Measurements from ENCODE around the gene RTEL1. TPM values are rescaled to one million over a fixed set of nuclear protein-coding genes. Genes with fewer than 3 reads are reported as not detected.
A peak's percentile ranks its signal among the peaks of the same experiment; 100 is the strongest.
"Not testable (repeated sequence)": the region's sequence is repeated elsewhere in the genome, so short reads cannot be mapped to it uniquely, and the experiment has no call there.

The RTEL1 gene
- total and polyA plus RNA-seq, 9 of the 15 experiments (the other 6 are each of a cell fraction or from before 2014, with no cell fraction given) = 0.36 to 61.0 (median 17.9) TPM

DNA sequence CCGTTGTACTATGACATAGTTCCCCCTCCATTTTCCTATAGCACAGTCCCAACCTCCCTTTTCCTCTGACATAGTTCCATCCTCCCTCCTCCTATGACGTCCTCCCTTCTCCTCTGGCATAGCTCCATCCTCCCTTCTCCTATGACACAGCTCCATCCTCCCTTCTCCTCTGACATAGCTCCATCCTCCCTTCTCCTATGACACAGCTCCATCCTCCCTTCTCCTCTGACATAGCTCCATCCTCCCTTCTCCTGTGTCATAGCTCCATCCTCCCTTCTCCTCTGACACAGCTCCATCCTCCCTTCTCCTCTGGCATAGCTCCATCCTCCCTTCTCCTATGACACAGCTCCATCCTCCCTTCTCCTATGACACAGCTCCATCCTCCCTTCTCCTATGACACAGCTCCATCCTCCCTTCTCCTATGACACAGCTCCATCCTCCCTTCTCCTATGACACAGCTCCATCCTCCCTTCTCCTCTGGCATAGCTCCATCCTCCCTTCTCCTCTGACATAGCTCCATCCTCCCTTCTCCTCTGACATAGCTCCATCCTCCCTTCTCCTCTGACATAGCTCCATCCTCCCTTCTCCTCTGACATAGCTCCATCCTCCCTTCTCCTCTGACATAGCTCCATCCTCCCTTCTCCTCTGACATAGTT is 65.0 kb downstream of the RTEL1 start:
- BruUV-seq (replicated peaks); DNase-seq (ENCODE audit: extremely low read depth in 1 of 4, low spot score in 3 of 4); H3K9me1 ChIP-seq (ENCODE audit: control insufficient read depth, insufficient read depth, low read length); FAIRE-seq; H3K4me1 ChIP-seq (replicated peaks in 1 of 2; ENCODE audit: control insufficient read depth in 2 of 2, insufficient read depth in 2 of 2, low read length in 2 of 2); H3K9ac ChIP-seq (ENCODE audit: insufficient read depth in 1 of 2, low read depth in 2 of 2, low read length in 2 of 2); H3K27me3 ChIP-seq (ENCODE audit: control insufficient read depth in 2 of 2, insufficient read depth in 2 of 2, low read length in 2 of 2); intact Hi-C loops (cut with micrococcal nuclease); H4K20me1 ChIP-seq (replicated peaks; ENCODE audit: control insufficient read depth, insufficient read depth, low read length); H2AFZ ChIP-seq (ENCODE audit: low read depth, low read length); H3K4me3 ChIP-seq; H3K27ac ChIP-seq (ENCODE audit: extremely low read depth, low read depth, low read length); ATAC-seq; in situ Hi-C loops (cut with MboI); CTCF ChIA-PET (ENCODE audit: low intra/inter-chr PET ratio); H3K4me2 ChIP-seq (ENCODE audit: insufficient read depth, low read length): not testable (repeated sequence)
- WGBS (ENCODE audit: insufficient coverage, low coverage, missing lambda C conversion rate) = 89% methylated on average over 2 of the region's 2 CpGs
- H3K9me3 ChIP-seq (replicated peaks; ENCODE audit: control insufficient read depth, insufficient read depth, low read depth, low read length) = peaks cover 10% of the 10 kb centered on the region; the same call in 1 of the 2 replicates
- POLR2A ChIA-PET = interaction anchor here (0.7 to 1.4 kb wide), 3 partner anchors 15 to 787 kb away, joined by 3 to 5 read pairs (median 5); partner anchors contain the start of genes ARFRP1 and ZGPAT
- peak; percentile 66; the same call in 1 of the 2 replicates for TF ChIP-seq ZNF263 (CRISPR knock-in tag; IDR thresholded peaks at IDR 0.05; ENCODE audit: borderline replicate concordance)
- peaks cover 36% of the 10 kb centered on the region for H3K36me3 ChIP-seq (ENCODE audit: control insufficient read depth, insufficient read depth, low read length)
- peaks cover 26% of the 10 kb centered on the region for H3K79me2 ChIP-seq (ENCODE audit: control insufficient read depth, insufficient read depth, low read length)

DNA sequence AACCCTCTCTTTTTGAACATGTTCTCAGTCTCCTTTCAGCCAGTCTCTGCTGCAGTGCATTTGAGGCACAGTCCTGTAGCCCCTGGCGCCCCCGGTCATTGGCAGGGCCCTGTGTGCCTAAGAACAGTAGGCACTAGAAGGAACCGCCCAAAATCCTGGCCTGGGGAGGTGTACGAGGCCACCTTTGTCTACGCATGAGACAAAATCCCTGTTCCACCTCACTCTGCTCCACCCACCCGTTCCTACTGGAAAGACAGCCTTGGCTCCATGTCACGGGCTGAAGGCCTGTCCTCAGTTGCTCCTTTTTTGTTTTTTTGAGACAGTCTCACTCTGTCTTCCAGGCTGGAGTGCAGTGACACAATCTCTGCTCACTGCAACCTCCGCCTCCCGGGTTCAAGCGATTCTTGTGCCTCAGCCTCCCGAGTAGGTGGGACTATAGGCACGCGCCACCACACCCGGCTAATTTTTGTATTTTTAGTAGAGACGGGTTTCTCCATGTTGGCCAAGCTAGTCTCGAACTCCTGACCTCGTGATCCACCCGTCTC is 72.1 kb downstream of the RTEL1 start:
- FAIRE-seq; ATAC-seq; POLR2A ChIA-PET; H3K4me2 ChIP-seq (ENCODE audit: insufficient read depth, low read length); H3K9ac ChIP-seq (ENCODE audit: insufficient read depth in 1 of 2, low read depth in 2 of 2, low read length in 2 of 2); CTCF ChIA-PET (ENCODE audit: low intra/inter-chr PET ratio); H3K27me3 ChIP-seq (ENCODE audit: control insufficient read depth in 2 of 2, insufficient read depth in 2 of 2, low read length in 2 of 2); H3K9me1 ChIP-seq (ENCODE audit: control insufficient read depth, insufficient read depth, low read length); H3K4me3 ChIP-seq; in situ Hi-C loops (cut with MboI); H4K20me1 ChIP-seq (replicated peaks; ENCODE audit: control insufficient read depth, insufficient read depth, low read length); BruUV-seq (replicated peaks); H2AFZ ChIP-seq (ENCODE audit: low read depth, low read length); H3K27ac ChIP-seq (ENCODE audit: extremely low read depth, low read depth, low read length); H3K9me3 ChIP-seq (replicated peaks; ENCODE audit: control insufficient read depth, insufficient read depth, low read depth, low read length); intact Hi-C loops (cut with micrococcal nuclease): not testable (repeated sequence)
- peak in 1 of 4 experiments; percentile 2 for DNase-seq (ENCODE audit: extremely low read depth in 1 of 4, low spot score in 3 of 4)
- WGBS (ENCODE audit: insufficient coverage, low coverage, missing lambda C conversion rate) = 97% methylated on average over 16 of the region's 18 CpGs
- Histone ChIP-seq H3K36me3 (ENCODE audit: control insufficient read depth, insufficient read depth, low read length) (peaks cover 62% of the 10 kb centered on the region; the same call in 2 of the 3 replicates), H3K79me2 (ENCODE audit: control insufficient read depth, insufficient read depth, low read length) (peaks cover 33% of the 10 kb centered on the region), H3K4me1 (replicated peaks in 1 of 2; ENCODE audit: control insufficient read depth in 2 of 2, insufficient read depth in 2 of 2, low read length in 2 of 2) (peaks cover 5 to 28% of the 10 kb centered on the region in 2 experiments; a peak in 4 of 5 replicates)
